HEK293 (cell line): ENCODE measurements around the gene PI16.

Experiments used
- CTCF ChIA-PET: fragments of 350-600 bp; formaldehyde crosslinking; extraction: SDS; loops from one replicate; lab custom pipeline; 2021; ENCODE audit warnings: antibody characterized with exemption; lab: Yijun Ruan, JAX
- POLR2A ChIA-PET: fragments of 300-600 bp; formaldehyde crosslinking; extraction: SDS; loops from one replicate; lab custom pipeline; 2020; ENCODE audit warnings: antibody characterized with exemption, inconsistent platforms; lab: Yijun Ruan, JAX
- H3K27ac ChIP-seq: fragments of 200-500 bp; sonication (Bioruptor generic); 2 replicates; pipeline ENCODE4 v1.5.1; 2014; ENCODE audit warnings: low read depth, low read length, control low read depth, inconsistent platforms; ENCODE audit errors: extremely low read depth
- H3K36me3 ChIP-seq, 2 experiments: fragments of 200-500 bp in 1 of 2; sonication (Bioruptor generic) in 1 of 2; 1 replicate in 1 of 2; 2 replicates in 1 of 2; pipeline ENCODE4 v1.5.1; 2014 to 2017; ENCODE audit warnings: inconsistent platforms in 2 of 2, low read length in 2 of 2; ENCODE audit not compliant: control insufficient read depth in 2 of 2, insufficient read depth in 1 of 2
- H3K4me1 ChIP-seq: fragments of 200-500 bp; sonication (Bioruptor generic); 2 replicates; pipeline ENCODE4 v1.5.1; 2014; ENCODE audit warnings: mild to moderate bottlenecking, low read length, inconsistent platforms; ENCODE audit not compliant: control insufficient read depth, insufficient read depth
- H3K4me3 ChIP-seq: 2 replicates; pipeline ENCODE4 v1.5.1; 2011; ENCODE audit warnings: low read depth, mild to moderate bottlenecking, control low read depth, low read length, moderate library complexity
- H3K9me3 ChIP-seq: fragments of 200-500 bp; sonication (Bioruptor generic); 2 replicates; pipeline ENCODE4 v1.5.1; 2014; ENCODE audit warnings: low read depth, low read length, inconsistent platforms; ENCODE audit not compliant: control insufficient read depth, insufficient read depth
- FEZF1 ChIP-seq: fragments of 450-650 bp; formaldehyde crosslinking; IDR thresholded peaks from 2 replicates; pipeline ENCODE4 v1.5.1; 2016; ENCODE audit warnings: missing biosample characterization, missing genetic modification characterization
- GLI2 ChIP-seq: fragments of 450-650 bp; formaldehyde crosslinking; IDR thresholded peaks from 2 replicates; pipeline ENCODE4; 2017; ENCODE audit warnings: missing biosample characterization, missing genetic modification characterization, low read depth, borderline replicate concordance
- ZBTB1 ChIP-seq: fragments of 450-650 bp; formaldehyde crosslinking; IDR thresholded peaks from 2 replicates; pipeline ENCODE4 v1.5.1; 2016; ENCODE audit warnings: missing biosample characterization, missing genetic modification characterization
- ZBTB20 ChIP-seq: fragments of 450-650 bp; formaldehyde crosslinking; IDR thresholded peaks from 2 replicates; pipeline ENCODE4 v1.5.1; 2016; ENCODE audit warnings: missing biosample characterization, missing genetic modification characterization
- ZEB2 ChIP-seq: fragments of 450-650 bp; formaldehyde crosslinking; IDR thresholded peaks from 2 replicates; pipeline ENCODE4 v1.5.1; 2016; ENCODE audit warnings: missing biosample characterization, missing genetic modification characterization
- ZFP37 ChIP-seq: fragments of 450-650 bp; formaldehyde crosslinking; IDR thresholded peaks from 2 replicates; pipeline ENCODE4 v1.5.1; 2016; ENCODE audit warnings: missing biosample characterization, missing genetic modification characterization
- ZNF26 ChIP-seq: fragments of 450-650 bp; formaldehyde crosslinking; IDR thresholded peaks from 2 replicates; pipeline ENCODE4 v1.5.1; 2016; ENCODE audit warnings: missing biosample characterization, missing genetic modification characterization
- ZNF292 ChIP-seq: fragments of 450-650 bp; formaldehyde crosslinking; IDR thresholded peaks from 2 replicates; pipeline ENCODE4 v1.5.1; 2016; ENCODE audit warnings: low read depth, missing biosample characterization, missing genetic modification characterization, borderline replicate concordance
- ZNF514 ChIP-seq: fragments of 450-650 bp; formaldehyde crosslinking; IDR thresholded peaks from 2 replicates; pipeline ENCODE4 v1.5.1; 2016; ENCODE audit warnings: missing biosample characterization, missing genetic modification characterization
- ZNF692 ChIP-seq: fragments of 450-650 bp; formaldehyde crosslinking; IDR thresholded peaks from 2 replicates; pipeline ENCODE4 v1.5.1; 2016; ENCODE audit warnings: missing biosample characterization, missing genetic modification characterization
- ZNF768 ChIP-seq: fragments of 450-650 bp; formaldehyde crosslinking; IDR thresholded peaks from 2 replicates; pipeline ENCODE4 v1.5.1; 2018; ENCODE audit warnings: missing biosample characterization, mild to moderate bottlenecking, missing genetic modification characterization
- ZNF785 ChIP-seq: fragments of 450-650 bp; formaldehyde crosslinking; IDR thresholded peaks from 2 replicates; pipeline ENCODE4 v1.5.1; 2016; ENCODE audit warnings: missing biosample characterization, missing genetic modification characterization
- TF ChIP-seq, protein P1 (sequence below): fragments of 450-650 bp; formaldehyde crosslinking; optimal IDR thresholded peaks from 2 replicates; pipeline ENCODE3; 2016; ENCODE audit warnings: missing biosample characterization, mild to moderate bottlenecking, missing genetic modification characterization
- TF ChIP-seq, protein P2 (sequence below): fragments of 450-650 bp; formaldehyde crosslinking; IDR thresholded peaks from 2 replicates; pipeline ENCODE4 v1.5.1; 2016; ENCODE audit warnings: missing biosample characterization, missing genetic modification characterization
- TF ChIP-seq, protein P3 (sequence below): fragments of 450-650 bp; formaldehyde crosslinking; IDR thresholded peaks from 2 replicates; pipeline ENCODE4 v1.5.1; 2016; ENCODE audit warnings: missing biosample characterization, missing genetic modification characterization, borderline replicate concordance

The PI16 gene

GRCh38 chr6:36917541-36918193 lies 36.9 kb upstream of the PI16 start (continued):
- TF ChIP-seq ZNF26 (tag by site-specific recombination) (no peak), GLI2 (tag by site-specific recombination) (no peak)
- TF ChIP-seq, all 188 proteins: peak for 0

DNA sequence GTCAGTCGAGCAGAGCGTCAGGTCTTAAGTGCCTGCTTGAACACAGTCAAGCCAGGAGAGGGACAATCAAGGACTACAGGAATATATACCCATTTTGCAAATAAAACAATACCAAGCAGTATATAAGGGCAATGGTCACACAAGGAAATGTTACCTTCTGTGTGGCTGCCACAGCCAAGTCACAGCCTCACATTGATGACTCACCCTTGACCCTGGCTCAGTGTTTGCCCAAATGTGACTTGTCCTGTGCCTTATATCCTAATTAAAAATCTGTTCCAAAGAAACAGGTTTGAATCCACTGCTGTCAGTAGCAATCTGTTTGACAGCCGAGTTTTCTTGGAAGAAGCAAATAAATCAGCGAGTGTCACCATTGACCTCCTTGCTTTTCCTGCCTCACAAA lies 34.5 kb upstream of the PI16 start:
- TF ChIP-seq, protein P1, sequence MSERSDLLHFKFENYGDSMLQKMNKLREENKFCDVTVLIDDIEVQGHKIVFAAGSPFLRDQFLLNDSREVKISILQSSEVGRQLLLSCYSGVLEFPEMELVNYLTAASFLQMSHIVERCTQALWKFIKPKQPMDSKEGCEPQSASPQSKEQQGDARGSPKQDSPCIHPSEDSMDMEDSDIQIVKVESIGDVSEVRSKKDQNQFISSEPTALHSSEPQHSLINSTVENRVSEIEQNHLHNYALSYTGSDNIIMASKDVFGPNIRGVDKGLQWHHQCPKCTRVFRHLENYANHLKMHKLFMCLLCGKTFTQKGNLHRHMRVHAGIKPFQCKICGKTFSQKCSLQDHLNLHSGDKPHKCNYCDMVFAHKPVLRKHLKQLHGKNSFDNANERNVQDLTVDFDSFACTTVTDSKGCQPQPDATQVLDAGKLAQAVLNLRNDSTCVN (tag by site-specific recombination) = no peak
- TF ChIP-seq ZNF692 (tag by site-specific recombination) (no peak), ZNF514 (no peak), ZNF785 (tag by site-specific recombination) (no peak), FEZF1 (no peak), ZNF768 (no peak), ZEB2 (tag by site-specific recombination) (no peak), GLI2 (tag by site-specific recombination) (no peak), ZBTB1 (tag by site-specific recombination) (no peak), ZNF292 (tag by site-specific recombination) (no peak), ZFP37 (tag by site-specific recombination) (no peak), ZBTB20 (tag by site-specific recombination) (no peak)
- TF ChIP-seq, protein P2, sequence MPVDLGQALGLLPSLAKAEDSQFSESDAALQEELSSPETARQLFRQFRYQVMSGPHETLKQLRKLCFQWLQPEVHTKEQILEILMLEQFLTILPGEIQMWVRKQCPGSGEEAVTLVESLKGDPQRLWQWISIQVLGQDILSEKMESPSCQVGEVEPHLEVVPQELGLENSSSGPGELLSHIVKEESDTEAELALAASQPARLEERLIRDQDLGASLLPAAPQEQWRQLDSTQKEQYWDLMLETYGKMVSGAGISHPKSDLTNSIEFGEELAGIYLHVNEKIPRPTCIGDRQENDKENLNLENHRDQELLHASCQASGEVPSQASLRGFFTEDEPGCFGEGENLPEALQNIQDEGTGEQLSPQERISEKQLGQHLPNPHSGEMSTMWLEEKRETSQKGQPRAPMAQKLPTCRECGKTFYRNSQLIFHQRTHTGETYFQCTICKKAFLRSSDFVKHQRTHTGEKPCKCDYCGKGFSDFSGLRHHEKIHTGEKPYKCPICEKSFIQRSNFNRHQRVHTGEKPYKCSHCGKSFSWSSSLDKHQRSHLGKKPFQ (tag by site-specific recombination) = no peak
- TF ChIP-seq, protein P3, sequence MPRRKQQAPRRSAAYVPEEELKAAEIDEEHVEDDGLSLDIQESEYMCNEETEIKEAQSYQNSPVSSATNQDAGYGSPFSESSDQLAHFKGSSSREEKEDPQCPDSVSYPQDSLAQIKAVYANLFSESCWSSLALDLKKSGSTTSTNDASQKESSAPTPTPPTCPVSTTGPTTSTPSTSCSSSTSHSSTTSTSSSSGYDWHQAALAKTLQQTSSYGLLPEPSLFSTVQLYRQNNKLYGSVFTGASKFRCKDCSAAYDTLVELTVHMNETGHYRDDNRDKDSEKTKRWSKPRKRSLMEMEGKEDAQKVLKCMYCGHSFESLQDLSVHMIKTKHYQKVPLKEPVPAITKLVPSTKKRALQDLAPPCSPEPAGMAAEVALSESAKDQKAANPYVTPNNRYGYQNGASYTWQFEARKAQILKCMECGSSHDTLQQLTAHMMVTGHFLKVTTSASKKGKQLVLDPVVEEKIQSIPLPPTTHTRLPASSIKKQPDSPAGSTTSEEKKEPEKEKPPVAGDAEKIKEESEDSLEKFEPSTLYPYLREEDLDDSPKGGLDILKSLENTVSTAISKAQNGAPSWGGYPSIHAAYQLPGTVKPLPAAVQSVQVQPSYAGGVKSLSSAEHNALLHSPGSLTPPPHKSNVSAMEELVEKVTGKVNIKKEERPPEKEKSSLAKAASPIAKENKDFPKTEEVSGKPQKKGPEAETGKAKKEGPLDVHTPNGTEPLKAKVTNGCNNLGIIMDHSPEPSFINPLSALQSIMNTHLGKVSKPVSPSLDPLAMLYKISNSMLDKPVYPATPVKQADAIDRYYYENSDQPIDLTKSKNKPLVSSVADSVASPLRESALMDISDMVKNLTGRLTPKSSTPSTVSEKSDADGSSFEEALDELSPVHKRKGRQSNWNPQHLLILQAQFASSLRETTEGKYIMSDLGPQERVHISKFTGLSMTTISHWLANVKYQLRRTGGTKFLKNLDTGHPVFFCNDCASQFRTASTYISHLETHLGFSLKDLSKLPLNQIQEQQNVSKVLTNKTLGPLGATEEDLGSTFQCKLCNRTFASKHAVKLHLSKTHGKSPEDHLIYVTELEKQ = no peak
- POLR2A ChIA-PET = no interaction called here
- CTCF ChIA-PET = no interaction called here
- no peaks in the 10 kb centered on the region for H3K4me1 ChIP-seq
- no peaks in the 10 kb centered on the region for H3K9me3 ChIP-seq
- H3K36me3 ChIP-seq = peaks cover 0 to 84% of the 10 kb centered on the region in 2 experiments; a peak in 2 of 3 replicates
- H3K27ac ChIP-seq = no peak overlapping the region
- no peak overlapping the region for H3K4me3 ChIP-seq
